Colonic mucosa (tissue), 4 donors: ENCODE data around the gene RASGRF2. TPM values are rescaled to one million over a fixed set of nuclear protein-coding genes. Genes with fewer than 3 reads are reported as not detected.

Source experiments
- DNase-seq: peaks from one replicate; pipeline ENCODE4 v3.0.0-alpha.2; 2020
- H3K27ac ChIP-seq: fragments of 200-600 bp; one replicate; pipeline ENCODE4 v1.8.0; 2021
- H3K27me3 ChIP-seq: fragments of 200-600 bp; one replicate; pipeline ENCODE4 v1.8.0; 2021
- H3K36me3 ChIP-seq: fragments of 200-600 bp; one replicate; pipeline ENCODE4 v1.8.0; 2021
- H3K4me1 ChIP-seq: fragments of 200-600 bp; one replicate; pipeline ENCODE4 v1.8.0; 2021; ENCODE audit warnings: mild to moderate bottlenecking
- H3K4me3 ChIP-seq: fragments of 200-600 bp; one replicate; pipeline ENCODE4 v1.8.0; 2021
- H3K9ac ChIP-seq, 2 donors: one replicate each; pipeline ENCODE4 v1.7.0; 2013; ENCODE audit warnings: control low read depth in 2 of 2, low read depth in 2 of 2, low read length in 2 of 2
- H3K9me3 ChIP-seq: fragments of 200-600 bp; one replicate; pipeline ENCODE4 v1.8.0; 2021
- CTCF ChIP-seq: fragments of 200-600 bp; IDR thresholded peaks from one replicate; pipeline ENCODE4 v1.8.0; 2022; ENCODE audit warnings: antibody characterized with exemption, mild to moderate bottlenecking
- intact Hi-C: fragments of 100-400 bp; cut with DNase I; formaldehyde crosslinking; loops from one replicate; pipeline ENCODE4 v1.14.1; 2022
- total RNA-seq, 2 donors: library from RNA; stranded (reverse); fragmentation: NEBNext Ultra II Directional in 1 of 2; extraction: Animal tissue kit (Norgen Biotek cat#: 25700) in 1 of 2; gene quantifications; one replicate each; pipeline ENCODE4 v1.2.1, GENCODE V29; 2021
- donor health status: healthy.
- donor health status: DM: no; HTN: no; CAD: no.
- donor health status: DM: no; HTN: no; CAD: no.

The RASGRF2 gene
- total RNA-seq, 2 donors from 2014 or later: 2.8 to 3.5 TPM

GRCh38 chr5:80919678-80920196, 40.4 kb upstream of the RASGRF2 start:
- no peak for TF ChIP-seq CTCF
- no peaks in the 10 kb centered on the region for H3K36me3 ChIP-seq
- H3K4me3 ChIP-seq: no peak overlapping the region
- H3K4me1 ChIP-seq: no peaks in the 10 kb centered on the region
- H3K27me3 ChIP-seq: no peaks in the 10 kb centered on the region
- no peak for DNase-seq
- no peak overlapping the region for H3K27ac ChIP-seq
- H3K9me3 ChIP-seq: no peaks in the 10 kb centered on the region
- H3K9ac ChIP-seq: no peak overlapping the region
- intact Hi-C loops: no loop called here

- intact Hi-C loops: no loop called here
- no peak for DNase-seq
Measured at GRCh38 chr5:80920333-80920732, 39.8 kb upstream of the RASGRF2 start.

GRCh38 chr5:80921026-80921425, 39.1 kb upstream of the RASGRF2 start:
- Histone ChIP-seq H3K4me1 (no peaks in the 10 kb centered on the region), H3K9me3 (no peaks in the 10 kb centered on the region), H3K9ac (no peak overlapping the region), H3K4me3 (no peak overlapping the region), H3K36me3 (no peaks in the 10 kb centered on the region), H3K27me3 (no peaks in the 10 kb centered on the region), H3K27ac (no peak overlapping the region)
- intact Hi-C loops: no loop called here
- no peak for TF ChIP-seq CTCF
- DNase-seq: no peak

More at GRCh38 chr5:80920333-80920732, 39.8 kb upstream of the RASGRF2 start:
- Histone ChIP-seq H3K27ac (no peak overlapping the region), H3K4me3 (no peak overlapping the region), H3K9me3 (no peaks in the 10 kb centered on the region), H3K4me1 (no peaks in the 10 kb centered on the region), H3K27me3 (no peaks in the 10 kb centered on the region), H3K36me3 (no peaks in the 10 kb centered on the region), H3K9ac (no peak overlapping the region)
- TF ChIP-seq CTCF: no peak

- intact Hi-C loops: no loop called here
- no peak overlapping the region for H3K4me3 ChIP-seq
- H3K27ac ChIP-seq: no peak overlapping the region
- no peak overlapping the region for H3K9ac ChIP-seq
- H3K4me1 ChIP-seq: no peaks in the 10 kb centered on the region
- DNase-seq: no peak
- no peaks in the 10 kb centered on the region for H3K27me3 ChIP-seq
- H3K36me3 ChIP-seq: no peaks in the 10 kb centered on the region
- H3K9me3 ChIP-seq: no peaks in the 10 kb centered on the region
- no peak for TF ChIP-seq CTCF
Measured at GRCh38 chr5:80925931-80926330, 34.2 kb upstream of the RASGRF2 start.

- H3K4me3 ChIP-seq: no peak overlapping the region
- TF ChIP-seq CTCF: no peak
- H3K4me1 ChIP-seq: no peaks in the 10 kb centered on the region
- no peaks in the 10 kb centered on the region for H3K9me3 ChIP-seq
- no peak for DNase-seq
- no peak overlapping the region for H3K9ac ChIP-seq
- intact Hi-C loops: no loop called here
- H3K36me3 ChIP-seq: no peaks in the 10 kb centered on the region
- no peaks in the 10 kb centered on the region for H3K27me3 ChIP-seq
- no peak overlapping the region for H3K27ac ChIP-seq
Measured at GRCh38 chr5:80926536-80926935, 33.6 kb upstream of the RASGRF2 start.
